22Rv1 (cell line): Measurements from ENCODE around the gene CAP2.

Source experiments
- H3K27ac ChIP-seq: fragments of 450-650 bp; 2 replicates; pipeline ENCODE4 v1.5.1; 2017
- CTCF ChIP-seq: fragments of 450-650 bp; IDR thresholded peaks from 2 replicates; pipeline ENCODE4 v1.5.1; 2017; ENCODE audit warnings: mild to moderate bottlenecking
- ZFX ChIP-seq: fragments of 450-650 bp; IDR thresholded peaks from 2 replicates; pipeline ENCODE4 v1.6.1; 2017; ENCODE audit warnings: antibody characterized with exemption, borderline replicate concordance

The CAP2 gene

GRCh38 chr6:17392978-17393891 is at the start of gene CAP2:
TSS of gene CAP2 (plus strand) at chr6:17393595. CDS start at chr6:17421556, 27,961 bp downstream.
- peak within 1 kb of the TSS; percentile 51 for H3K27ac ChIP-seq

GRCh38 chr6:17347012-17347411 is 46.4 kb upstream of the CAP2 start:
- H3K27ac ChIP-seq: no peak overlapping the region
- no peak for TF ChIP-seq ZFX
- no peak for TF ChIP-seq CTCF

More at GRCh38 chr6:17392978-17393891, at the start of gene CAP2:
- no peak for TF ChIP-seq CTCF
- no peak for TF ChIP-seq ZFX

DNA sequence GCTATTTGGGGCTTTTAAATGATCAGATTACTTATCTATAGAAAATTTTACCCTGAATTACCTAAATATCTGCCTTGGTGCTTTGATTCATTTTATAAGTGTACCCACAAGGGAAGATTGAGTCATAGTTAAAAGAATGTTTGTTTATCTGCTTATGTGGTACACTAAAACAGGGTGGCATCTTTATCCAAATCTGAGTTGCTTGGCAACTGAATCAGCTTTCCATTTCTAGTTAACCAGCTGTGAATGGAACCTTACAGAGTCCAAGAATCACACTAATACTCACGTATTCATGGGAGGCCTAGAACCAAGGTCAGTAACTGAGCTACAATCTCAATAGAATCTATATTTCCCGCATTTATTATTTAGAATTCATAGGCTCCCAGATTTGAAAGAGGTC is 44.0 kb upstream of the CAP2 start:
- no peak overlapping the region for H3K27ac ChIP-seq
- TF ChIP-seq ZFX (no peak), CTCF (no peak)

DNA sequence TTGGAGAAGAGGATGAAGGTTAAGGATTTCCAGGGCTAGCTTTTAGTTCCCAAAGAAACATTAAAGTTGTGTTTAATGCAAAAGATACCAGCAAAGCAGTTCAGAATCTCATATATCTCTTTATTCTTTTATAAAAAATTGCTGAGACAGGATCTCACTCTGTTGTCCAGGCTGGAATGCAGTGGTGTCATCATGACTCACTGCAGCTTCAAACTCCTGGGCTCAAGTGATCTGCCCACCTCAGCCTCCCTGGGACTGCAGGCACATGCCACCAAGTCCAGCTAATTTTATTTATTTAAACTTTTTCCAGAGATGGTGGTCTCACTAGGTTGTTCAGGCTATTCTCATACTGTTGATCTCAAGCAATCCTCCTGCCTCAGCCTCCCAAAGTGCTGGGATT is 41.1 kb upstream of the CAP2 start:
- no peak overlapping the region for H3K27ac ChIP-seq
- TF ChIP-seq CTCF (no peak), ZFX (no peak)

GRCh38 chr6:17353440-17354175 is 39.8 kb upstream of the CAP2 start:
- TF ChIP-seq CTCF (no peak), ZFX (no peak)
- H3K27ac ChIP-seq: no peak overlapping the region

- H3K27ac ChIP-seq: no peak overlapping the region
Measured at GRCh38 chr6:17354700-17355403, 38.5 kb upstream of the CAP2 start.

More at GRCh38 chr6:17354700-17355403, 38.5 kb upstream of the CAP2 start:
- no peak for TF ChIP-seq ZFX
- no peak for TF ChIP-seq CTCF
